ENCODE measurements around the gene LGR5. TPM values are rescaled to one million over a fixed set of nuclear protein-coding genes. Genes with fewer than 3 reads are reported as not detected.

Gene LGR5
- total RNA-seq, 4 donors from 2014 or later = 8.7 to 40.1 (median 24.3) TPM

DNA sequence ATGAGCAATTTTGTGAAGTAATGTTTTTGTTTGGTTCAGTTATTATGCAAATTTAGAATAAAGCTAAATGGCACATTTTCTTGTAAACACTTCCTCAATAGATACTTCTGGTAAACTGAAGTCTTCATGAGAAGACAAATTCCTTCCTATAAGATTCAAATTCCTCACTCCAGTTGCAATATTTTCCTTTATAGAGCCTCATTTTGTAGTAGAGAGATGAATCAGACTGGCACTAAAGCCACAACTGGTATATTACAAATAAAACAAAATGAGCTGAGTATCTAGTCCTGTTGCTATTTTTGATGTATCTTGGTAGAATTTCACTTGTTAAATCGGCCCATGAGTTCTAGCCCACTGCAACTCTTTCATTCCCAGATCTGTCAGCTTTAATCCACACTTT lies 5.5 kb downstream of the LGR5 start:
- Histone ChIP-seq H3K27me3 (peaks cover 0 to 5% (median 0%) of the 10 kb centered on the region in 3 donors), H3K4me3 (no peak overlapping the region), H3K36me3 (no peaks in the 10 kb centered on the region), H3K4me1 (peaks cover 6 to 38% of the 10 kb centered on the region in 2 donors), H3K9me3 (no peaks in the 10 kb centered on the region), H3K27ac (peak overlapping the region in 3 of 4 donors; percentile 33 to 69 (median 47))
- DNase-seq (no peak), ATAC-seq (no peak)
- in situ Hi-C loops (cut with MboI; ENCODE audit: low sequenced_read_pairs in 4 of 4) = no loop called here
- intact Hi-C loops (cut with DNase I; ENCODE audit: low total_unique reads) = no loop called here
- no peak for TF ChIP-seq POLR2A (IDR thresholded peaks at IDR 0.05)
- TF ChIP-seq, protein P1, sequence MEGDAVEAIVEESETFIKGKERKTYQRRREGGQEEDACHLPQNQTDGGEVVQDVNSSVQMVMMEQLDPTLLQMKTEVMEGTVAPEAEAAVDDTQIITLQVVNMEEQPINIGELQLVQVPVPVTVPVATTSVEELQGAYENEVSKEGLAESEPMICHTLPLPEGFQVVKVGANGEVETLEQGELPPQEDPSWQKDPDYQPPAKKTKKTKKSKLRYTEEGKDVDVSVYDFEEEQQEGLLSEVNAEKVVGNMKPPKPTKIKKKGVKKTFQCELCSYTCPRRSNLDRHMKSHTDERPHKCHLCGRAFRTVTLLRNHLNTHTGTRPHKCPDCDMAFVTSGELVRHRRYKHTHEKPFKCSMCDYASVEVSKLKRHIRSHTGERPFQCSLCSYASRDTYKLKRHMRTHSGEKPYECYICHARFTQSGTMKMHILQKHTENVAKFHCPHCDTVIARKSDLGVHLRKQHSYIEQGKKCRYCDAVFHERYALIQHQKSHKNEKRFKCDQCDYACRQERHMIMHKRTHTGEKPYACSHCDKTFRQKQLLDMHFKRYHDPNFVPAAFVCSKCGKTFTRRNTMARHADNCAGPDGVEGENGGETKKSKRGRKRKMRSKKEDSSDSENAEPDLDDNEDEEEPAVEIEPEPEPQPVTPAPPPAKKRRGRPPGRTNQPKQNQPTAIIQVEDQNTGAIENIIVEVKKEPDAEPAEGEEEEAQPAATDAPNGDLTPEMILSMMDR (IDR thresholded peaks at IDR 0.05 in 4 of 5, conservative IDR thresholded peaks at IDR 0.05 in 1 of 5) = no peak

DNA sequence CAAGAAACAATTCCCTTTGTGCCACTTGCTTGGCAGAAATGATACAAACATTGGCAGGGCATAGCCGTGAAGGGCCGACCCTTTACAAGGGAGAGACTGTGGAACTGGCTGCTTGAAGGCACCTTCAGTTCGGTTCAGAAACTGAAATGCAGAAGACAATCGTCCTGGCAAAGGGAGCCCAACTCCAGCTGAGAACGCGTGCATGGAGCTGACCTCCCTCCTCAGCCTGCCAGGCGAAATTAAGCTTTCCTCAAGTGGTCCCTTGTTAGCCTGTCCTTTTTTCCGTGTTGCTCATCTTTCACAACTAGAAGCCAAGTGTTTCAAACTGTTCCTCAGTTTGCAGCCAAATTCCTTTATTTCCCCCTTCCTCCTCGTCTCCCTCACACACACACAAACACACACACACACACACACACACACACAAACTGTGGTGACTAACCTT lies 8.1 kb downstream of the LGR5 start:
- in situ Hi-C loops (cut with MboI; ENCODE audit: low sequenced_read_pairs in 4 of 4) (no loop called here), intact Hi-C loops (cut with DNase I; ENCODE audit: low total_unique reads) (no loop called here)
- no peaks in the 10 kb centered on the region for H3K9me3 ChIP-seq
- peak overlapping the region in 2 of 4 donors; percentile 19 to 69 for H3K27ac ChIP-seq
- ATAC-seq (peak in 1 of 2 donors; percentile 41), DNase-seq (no peak)
- H3K4me3 ChIP-seq = no peak overlapping the region
- H3K27me3 ChIP-seq = no peaks in the 10 kb centered on the region
- peaks cover 6 to 23% of the 10 kb centered on the region in 2 donors for H3K4me1 ChIP-seq
- H3K36me3 ChIP-seq = no peaks in the 10 kb centered on the region
- TF ChIP-seq, protein P1 (IDR thresholded peaks at IDR 0.05 in 4 of 5, conservative IDR thresholded peaks at IDR 0.05 in 1 of 5) = no peak
- no peak for TF ChIP-seq POLR2A (IDR thresholded peaks at IDR 0.05)

DNA sequence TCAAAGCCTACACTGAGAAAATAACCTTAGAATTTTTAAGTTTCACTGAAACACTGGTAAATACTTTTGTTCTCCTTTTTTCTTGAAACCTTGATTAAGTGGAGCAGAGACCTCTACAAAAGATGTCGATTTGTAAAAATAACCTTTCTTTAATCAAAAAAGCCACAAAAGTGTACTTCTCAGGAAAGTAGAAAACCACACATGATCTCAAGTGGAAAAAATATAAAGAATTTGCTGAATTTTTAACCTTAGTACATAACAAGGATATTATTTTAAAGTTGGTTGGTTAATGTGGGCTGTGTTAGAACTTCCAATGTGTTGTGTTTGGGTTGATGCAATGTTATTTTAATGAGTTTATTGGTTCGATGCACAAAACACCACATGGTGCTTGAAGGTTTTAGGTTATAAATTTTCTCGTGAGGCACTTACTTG lies 8.6 kb downstream of the LGR5 start:
- no peaks in the 10 kb centered on the region for H3K36me3 ChIP-seq
- TF ChIP-seq, protein P1 (IDR thresholded peaks at IDR 0.05 in 4 of 5, conservative IDR thresholded peaks at IDR 0.05 in 1 of 5) = no peak
- no peak for TF ChIP-seq POLR2A (IDR thresholded peaks at IDR 0.05)
- DNase-seq (no peak), ATAC-seq (no peak)
- peaks cover 6 to 18% of the 10 kb centered on the region in 2 donors for H3K4me1 ChIP-seq
- H3K27ac ChIP-seq = peak overlapping the region in 2 of 4 donors; percentile 19 to 69
- H3K27me3 ChIP-seq = no peaks in the 10 kb centered on the region
- intact Hi-C loops (cut with DNase I; ENCODE audit: low total_unique reads) = no loop called here
- no peaks in the 10 kb centered on the region for H3K9me3 ChIP-seq
- in situ Hi-C loops (cut with MboI; ENCODE audit: low sequenced_read_pairs in 4 of 4) = no loop called here
- no peak overlapping the region for H3K4me3 ChIP-seq

DNA sequence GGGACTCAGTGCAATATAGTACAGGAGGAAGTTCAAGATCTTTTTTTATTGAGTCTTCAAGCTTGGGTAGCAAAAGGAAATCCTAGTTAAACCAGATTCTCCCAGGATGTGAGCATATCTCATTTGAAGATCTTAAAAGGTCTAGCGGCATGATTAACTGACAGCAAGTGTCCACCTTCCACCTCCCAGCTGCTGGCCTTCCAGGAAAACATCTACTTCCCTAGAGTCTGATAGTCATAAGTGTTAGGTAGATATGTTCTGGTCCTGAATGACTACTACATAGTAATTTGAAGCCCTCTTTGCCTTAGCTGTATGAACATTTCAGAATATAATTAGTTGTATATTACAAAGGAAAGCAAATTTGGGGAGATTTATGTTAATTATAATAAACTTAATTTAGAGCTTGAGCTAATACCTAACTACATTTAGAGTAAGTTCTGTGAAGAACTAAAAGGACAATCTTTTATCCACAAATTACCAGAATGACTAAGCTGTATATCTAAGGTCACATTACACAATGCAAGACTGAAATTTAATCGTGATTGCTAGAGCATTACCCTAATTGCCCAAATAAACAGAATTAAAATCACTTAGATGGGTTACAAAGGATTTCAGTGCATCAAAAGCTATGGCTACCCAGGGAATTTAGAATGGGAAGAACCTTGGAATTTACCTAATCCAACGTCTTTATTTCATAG lies 9.9 kb downstream of the LGR5 start:
- intact Hi-C loops (cut with DNase I; ENCODE audit: low total_unique reads) (no loop called here), in situ Hi-C loops (cut with MboI; ENCODE audit: low sequenced_read_pairs in 4 of 4) (no loop called here)
- Histone ChIP-seq H3K4me3 (no peak overlapping the region), H3K9me3 (no peaks in the 10 kb centered on the region), H3K36me3 (no peaks in the 10 kb centered on the region), H3K4me1 (peaks cover 6 to 12% of the 10 kb centered on the region in 2 donors), H3K27ac (peak overlapping the region in 2 of 4 donors; percentile 14 to 69), H3K27me3 (no peaks in the 10 kb centered on the region)
- TF ChIP-seq, protein P1 (IDR thresholded peaks at IDR 0.05 in 4 of 5, conservative IDR thresholded peaks at IDR 0.05 in 1 of 5) = no peak
- TF ChIP-seq POLR2A (IDR thresholded peaks at IDR 0.05) = no peak
- ATAC-seq (no peak), DNase-seq (no peak)
